Thyroid gland (tissue), 4 donors: ENCODE measurements around the gene CEP57L1. TPM values are rescaled to one million over a fixed set of nuclear protein-coding genes. Genes with fewer than 3 reads are reported as not detected.
"Not testable (repeated sequence)": the region's sequence is repeated elsewhere in the genome, so short reads cannot be mapped to it uniquely, and the experiment has no call there.

Experiments used
- DNase-seq, 2 donors: peaks; one replicate each; pipeline ENCODE4 v3.0.0-alpha.2; 2019
- H3K27ac ChIP-seq, 3 donors: fragments of 200-600 bp; sonication (generic); 1 replicate in 2 of 3; 2 replicates in 1 of 3; pipeline ENCODE4 v1.5.1; 2016 to 2019; ENCODE audit warnings: mild to moderate bottlenecking in 1 of 3, moderate library complexity in 1 of 3
- H3K27me3 ChIP-seq: fragments of 200-600 bp; sonication (generic); one replicate; pipeline ENCODE4 v1.5.1; 2019
- H3K36me3 ChIP-seq, 2 donors: fragments of 200-600 bp; sonication (generic); one replicate each; pipeline ENCODE4 v1.5.1; 2016 to 2019
- H3K4me1 ChIP-seq, 2 donors: fragments of 200-600 bp; sonication (generic); one replicate each; pipeline ENCODE4 v1.5.1; 2017 to 2019
- H3K4me3 ChIP-seq, 3 donors: fragments of 200-600 bp; sonication (generic); replicated peaks in 1 of 3; 1 replicate in 2 of 3; 2 replicates in 1 of 3; pipeline ENCODE4 v1.5.1; 2016; ENCODE audit warnings: mild to moderate bottlenecking in 1 of 3
- H3K9me3 ChIP-seq: fragments of 200-600 bp; sonication (generic); one replicate; pipeline ENCODE4 v1.5.1; 2017
- CTCF ChIP-seq, 6 experiments: fragments of 200-600 bp in 3 of 6; fragments of 450-650 bp in 3 of 6; sonication (generic) in 3 of 6; IDR thresholded peaks; one replicate each; pipeline ENCODE4 v1.5.1; 2016 to 2019; ENCODE audit warnings: antibody characterized with exemption in 6 of 6, mild to moderate bottlenecking in 2 of 6, inconsistent platforms in 1 of 6, moderate library complexity in 1 of 6
- POLR2A ChIP-seq, 2 donors: fragments of 450-650 bp; IDR thresholded peaks; one replicate each; pipeline ENCODE4 v1.6.1; 2017; ENCODE audit warnings: antibody characterized with exemption in 2 of 2, mild to moderate bottlenecking in 2 of 2, moderate library complexity in 1 of 2
- WGBS, 2 donors: methylation state at CpG; one replicate each; pipeline ENCODE4 v1.1.5; 2017; 5-methylcytosine and 5-hydroxymethylcytosine counted together
- intact Hi-C: fragments of 100-400 bp; cut with DNase I; formaldehyde crosslinking; loops from one replicate; pipeline ENCODE4 v1.15.1; 2023
- total RNA-seq, 4 donors: library from RNA; depleted of rRNA; stranded (reverse); fragments of >200 nt; gene quantifications; one replicate each; pipeline ENCODE4 v1.2.3, GENCODE V29; 2016

The CEP57L1 gene
- total RNA-seq, 4 donors from 2014 or later, result 15.0 to 27.7 (median 19.5) TPM

GRCh38 chr6:109186012-109186411 is 90.7 kb downstream of the CEP57L1 start:
- no peak overlapping the region for H3K27ac ChIP-seq
- H3K27me3 ChIP-seq, result no peaks in the 10 kb centered on the region
- TF ChIP-seq CTCF (IDR thresholded peaks at IDR 0.05), result no peak
- TF ChIP-seq POLR2A (IDR thresholded peaks at IDR 0.05), result no peak
- H3K36me3 ChIP-seq, result no peaks in the 10 kb centered on the region
- no peak for DNase-seq
- H3K9me3 ChIP-seq, result no peaks in the 10 kb centered on the region
- intact Hi-C loops, result loop anchor here (5.0 kb wide), 1 partner anchor 196 kb away; the partner anchor contains the start of gene CD164
- 55 to 74% methylated on average over 3 of the region's 3 CpGs for WGBS, 2 donors
- no peak overlapping the region for H3K4me3 ChIP-seq
- H3K4me1 ChIP-seq, result peaks cover 0 to 6% of the 10 kb centered on the region in 2 donors

- Histone ChIP-seq H3K4me3 (no peak overlapping the region), H3K27me3 (no peaks in the 10 kb centered on the region), H3K4me1 (peaks cover 0 to 3% of the 10 kb centered on the region in 2 donors), H3K9me3 (no peaks in the 10 kb centered on the region), H3K27ac (no peak overlapping the region), H3K36me3 (no peaks in the 10 kb centered on the region)
- 34 to 36% methylated on average over 5 of the region's 5 CpGs for WGBS, 2 donors
- TF ChIP-seq POLR2A (IDR thresholded peaks at IDR 0.05), result no peak
- peak; percentile 70 to 96 (median 92) for TF ChIP-seq CTCF (IDR thresholded peaks at IDR 0.05)
- intact Hi-C loops, result loop anchor here (5.0 kb wide), 1 partner anchor 195 kb away; the partner anchor contains the start of gene CD164
- peak; percentile 58 to 67 for DNase-seq
Observed at GRCh38 chr6:109187399-109188114, 92.2 kb downstream of the CEP57L1 start.

DNA sequence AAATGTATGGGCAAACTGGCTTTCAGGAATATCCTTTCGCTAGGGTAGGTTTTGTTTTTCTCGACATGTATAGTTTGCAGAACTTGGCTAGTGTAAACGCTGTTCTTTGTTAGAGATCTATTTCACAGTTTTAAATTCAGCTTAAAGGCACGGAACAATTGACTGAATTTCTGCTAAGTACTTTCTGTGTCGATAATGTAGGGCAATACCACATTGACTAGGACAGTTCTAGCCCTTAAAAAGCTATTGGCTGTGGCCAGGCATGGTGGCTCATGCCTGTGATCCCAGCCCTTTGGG is 92.8 kb downstream of the CEP57L1 start:
- H3K4me1 ChIP-seq, result no peaks in the 10 kb centered on the region
- intact Hi-C loops, result loop anchor here (5.0 kb wide), 1 partner anchor 194 kb away; the partner anchor contains the start of gene CD164
- no peaks in the 10 kb centered on the region for H3K9me3 ChIP-seq
- no peaks in the 10 kb centered on the region for H3K27me3 ChIP-seq
- 25 to 26% methylated on average over 5 of the region's 5 CpGs for WGBS, 2 donors
- H3K4me3 ChIP-seq, result no peak overlapping the region
- DNase-seq, result no peak
- no peaks in the 10 kb centered on the region for H3K36me3 ChIP-seq
- TF ChIP-seq CTCF (IDR thresholded peaks at IDR 0.05), result peak in 1 of 6 experiments; percentile 2
- no peak for TF ChIP-seq POLR2A (IDR thresholded peaks at IDR 0.05)
- no peak overlapping the region for H3K27ac ChIP-seq

- H3K4me1 ChIP-seq, H3K27ac ChIP-seq, H3K9me3 ChIP-seq, H3K36me3 ChIP-seq, intact Hi-C loops, H3K27me3 ChIP-seq, H3K4me3 ChIP-seq, DNase-seq: not testable (repeated sequence)
Observed at GRCh38 chr6:109191368-109191767, 96.1 kb downstream of the CEP57L1 start.

GRCh38 chr6:109192865-109193264 is 97.6 kb downstream of the CEP57L1 start:
- no peaks in the 10 kb centered on the region for H3K9me3 ChIP-seq
- no peak overlapping the region for H3K4me3 ChIP-seq
- DNase-seq, result no peak
- H3K4me1 ChIP-seq, result no peaks in the 10 kb centered on the region
- no peak overlapping the region for H3K27ac ChIP-seq
- TF ChIP-seq POLR2A (IDR thresholded peaks at IDR 0.05) (no peak), CTCF (IDR thresholded peaks at IDR 0.05) (no peak)
- whole genome bisulfite sequencing, 2 donors, result 98% methylated on average over 4 of the region's 4 CpGs
- H3K36me3 ChIP-seq, result no peaks in the 10 kb centered on the region
- no peaks in the 10 kb centered on the region for H3K27me3 ChIP-seq
- intact Hi-C loops, result no loop called here
